GM12873 (cell line): ENCODE measurements around the gene TGFB1.
A peak's percentile ranks its signal among the peaks of the same experiment; 100 is the strongest.

Experiments used
- TF ChIP-seq, protein P1 (sequence below): IDR thresholded peaks from 2 replicates; pipeline ENCODE4 v1.5.1; 2012; ENCODE audit warnings: low read depth, mild to moderate bottlenecking, moderate library complexity, low read length, control low read depth; ENCODE audit not compliant: insufficient read depth; ENCODE audit errors: missing control alignments

The TGFB1 gene

DNA sequence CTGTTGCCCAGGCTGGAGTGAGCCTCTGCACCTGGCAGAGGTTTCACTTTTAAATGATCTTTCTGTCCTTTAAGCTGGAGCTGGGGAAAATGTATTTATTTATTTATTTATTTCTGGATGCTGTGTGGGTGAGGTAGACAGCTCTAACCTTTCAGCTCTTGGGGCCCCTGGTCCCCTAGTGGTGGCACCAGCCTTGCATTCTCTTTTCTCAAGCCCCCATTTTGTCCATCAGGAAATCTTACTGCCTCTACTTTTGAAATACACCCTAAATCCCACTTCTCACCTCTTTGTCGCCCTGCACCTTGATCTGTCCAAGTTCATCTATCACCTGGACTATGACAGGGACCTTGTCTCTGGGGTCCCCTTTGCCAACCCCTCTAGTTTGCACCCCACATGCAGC lies 12.4 kb upstream of the TGFB1 start:
- TF ChIP-seq, protein P1, sequence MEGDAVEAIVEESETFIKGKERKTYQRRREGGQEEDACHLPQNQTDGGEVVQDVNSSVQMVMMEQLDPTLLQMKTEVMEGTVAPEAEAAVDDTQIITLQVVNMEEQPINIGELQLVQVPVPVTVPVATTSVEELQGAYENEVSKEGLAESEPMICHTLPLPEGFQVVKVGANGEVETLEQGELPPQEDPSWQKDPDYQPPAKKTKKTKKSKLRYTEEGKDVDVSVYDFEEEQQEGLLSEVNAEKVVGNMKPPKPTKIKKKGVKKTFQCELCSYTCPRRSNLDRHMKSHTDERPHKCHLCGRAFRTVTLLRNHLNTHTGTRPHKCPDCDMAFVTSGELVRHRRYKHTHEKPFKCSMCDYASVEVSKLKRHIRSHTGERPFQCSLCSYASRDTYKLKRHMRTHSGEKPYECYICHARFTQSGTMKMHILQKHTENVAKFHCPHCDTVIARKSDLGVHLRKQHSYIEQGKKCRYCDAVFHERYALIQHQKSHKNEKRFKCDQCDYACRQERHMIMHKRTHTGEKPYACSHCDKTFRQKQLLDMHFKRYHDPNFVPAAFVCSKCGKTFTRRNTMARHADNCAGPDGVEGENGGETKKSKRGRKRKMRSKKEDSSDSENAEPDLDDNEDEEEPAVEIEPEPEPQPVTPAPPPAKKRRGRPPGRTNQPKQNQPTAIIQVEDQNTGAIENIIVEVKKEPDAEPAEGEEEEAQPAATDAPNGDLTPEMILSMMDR, result peak; percentile 66

DNA sequence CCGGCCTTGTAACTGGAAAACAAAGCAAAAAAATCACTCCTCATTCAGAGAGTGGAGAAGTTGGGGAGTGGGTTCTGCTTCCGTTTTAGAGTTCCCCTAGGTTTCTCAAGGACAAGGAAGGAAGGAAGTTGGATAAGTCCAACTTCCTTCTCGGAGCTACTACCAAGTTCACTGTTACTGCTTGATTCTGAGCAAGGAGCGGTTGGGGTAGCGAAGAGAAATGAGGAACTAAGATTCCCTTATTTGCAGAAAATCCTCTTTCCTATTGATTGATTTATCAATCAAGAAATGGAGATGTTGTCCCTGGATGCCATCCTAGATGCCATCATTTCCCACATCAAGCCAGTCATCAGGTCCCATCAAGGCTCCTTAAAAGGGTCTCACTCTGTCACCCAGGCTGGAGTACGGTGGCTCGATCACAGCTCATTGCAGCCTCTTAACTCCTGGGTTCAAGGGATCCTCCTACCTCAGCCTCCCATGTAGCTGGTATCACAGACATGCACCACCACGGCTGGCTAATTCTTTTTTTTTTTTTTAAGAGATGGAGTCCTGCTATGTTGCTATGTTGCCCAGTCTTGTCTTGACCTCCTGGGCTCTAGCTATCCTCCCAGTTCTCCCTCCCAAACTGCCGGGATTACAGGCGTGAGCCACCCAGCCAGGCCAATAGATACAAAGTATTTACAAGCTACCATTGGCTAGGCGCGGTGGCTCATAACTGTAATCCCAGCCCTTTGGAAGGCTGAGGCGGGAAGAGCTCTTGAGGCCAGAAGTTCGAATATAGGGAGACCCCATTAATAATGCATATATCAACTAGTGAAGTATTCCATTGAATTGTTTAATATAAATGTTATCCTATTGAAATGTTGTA lies 11.0 kb upstream of the TGFB1 start:
- TF ChIP-seq, protein P1, result no peak

DNA sequence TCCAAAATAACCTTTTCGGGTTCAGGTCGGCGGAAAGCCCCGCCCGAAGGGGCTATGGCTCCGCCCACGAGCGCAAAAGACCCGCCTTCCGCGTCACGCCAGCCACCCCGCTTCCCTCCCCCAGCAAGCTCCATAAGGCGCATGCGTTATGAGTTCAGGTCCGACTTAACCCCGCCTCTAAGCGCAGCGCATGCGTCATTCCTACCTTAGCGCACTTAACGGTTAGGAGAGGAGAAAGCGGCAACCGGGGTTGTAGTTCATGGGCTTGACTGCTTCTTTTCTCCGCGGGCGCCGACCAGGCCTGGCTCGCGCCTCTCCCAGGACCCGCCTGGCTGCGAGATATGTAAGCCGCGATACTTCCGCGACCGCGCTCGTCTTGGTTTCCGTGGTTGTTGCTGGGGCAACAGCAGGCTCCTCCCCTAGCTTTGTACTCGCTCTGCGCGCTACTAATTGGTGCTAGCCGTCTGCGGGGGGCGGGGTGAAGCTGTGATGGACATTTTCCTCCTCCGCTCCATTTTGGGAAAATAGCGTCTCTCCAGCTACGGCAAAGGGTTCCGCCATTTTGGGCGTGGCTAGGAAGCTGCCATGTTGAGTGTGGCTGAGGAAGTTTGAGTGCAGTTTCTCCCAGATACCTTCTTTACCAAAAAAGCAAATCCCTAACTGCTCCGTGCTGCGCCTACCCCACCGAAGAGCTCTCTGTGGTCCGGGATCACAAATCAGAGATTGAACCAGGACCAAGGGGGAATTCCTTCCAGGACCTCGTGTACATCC lies 10.2 kb upstream of the TGFB1 start, which contains the start of gene B9D2:
Gene B9D2 (minus strand): TSS at position 397 of the 771 bp plus-strand sequence. CDS start 630 bp downstream, outside the sequence.
- TF ChIP-seq, protein P1, result no peak

DNA sequence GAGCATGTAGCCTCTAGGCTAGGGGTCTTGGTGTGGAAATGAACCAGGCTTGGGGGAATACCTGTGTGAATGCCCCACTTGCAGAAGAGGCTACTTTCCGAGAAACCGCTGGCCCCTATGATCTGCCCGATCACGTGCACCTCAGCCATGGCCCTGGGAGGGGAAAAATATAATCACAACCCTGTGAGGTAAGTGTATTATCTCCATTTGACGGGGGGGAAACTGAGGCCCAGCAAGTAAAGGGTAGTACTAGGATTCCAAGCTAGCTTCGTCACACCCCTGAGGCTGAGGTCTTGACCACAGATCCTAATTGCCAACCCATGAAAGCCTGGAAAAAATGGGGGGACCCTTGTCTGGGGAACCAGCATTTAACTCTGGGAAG lies 9.6 kb upstream of the TGFB1 start:
- TF ChIP-seq, protein P1, result no peak

DNA sequence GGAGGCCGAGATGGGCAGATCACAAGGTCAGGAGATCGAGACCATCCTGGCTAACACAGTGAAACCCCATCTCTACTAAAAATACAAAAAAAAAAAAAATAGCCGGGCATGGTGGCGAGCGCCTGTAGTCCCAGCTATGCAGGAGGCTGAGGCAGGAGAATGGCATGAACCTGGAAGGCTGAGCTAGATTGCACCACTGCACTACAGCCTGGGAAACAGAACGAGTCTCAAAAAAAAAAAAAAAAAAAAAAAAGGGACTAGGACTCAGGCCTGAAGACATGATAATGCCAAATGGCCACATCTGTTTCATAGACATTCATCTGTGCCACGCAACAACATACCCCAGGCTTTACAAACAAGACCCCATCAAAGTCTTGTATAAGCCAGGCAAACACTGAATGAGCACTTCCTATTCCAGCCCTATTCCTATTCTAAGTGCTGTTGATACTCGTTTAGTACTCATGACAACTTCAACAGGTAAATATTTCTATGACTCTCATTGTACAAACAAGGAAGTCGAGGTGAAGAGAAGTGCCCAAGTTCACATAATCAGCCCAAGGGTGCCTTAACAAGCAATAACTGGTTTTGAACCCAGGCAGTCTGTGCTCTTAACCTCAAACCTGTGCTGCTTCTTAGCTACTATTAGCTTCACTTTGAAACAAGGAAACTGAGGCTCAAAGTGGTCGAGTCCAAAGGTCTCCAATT lies 8.6 kb upstream of the TGFB1 start:
- TF ChIP-seq, protein P1, result no peak

DNA sequence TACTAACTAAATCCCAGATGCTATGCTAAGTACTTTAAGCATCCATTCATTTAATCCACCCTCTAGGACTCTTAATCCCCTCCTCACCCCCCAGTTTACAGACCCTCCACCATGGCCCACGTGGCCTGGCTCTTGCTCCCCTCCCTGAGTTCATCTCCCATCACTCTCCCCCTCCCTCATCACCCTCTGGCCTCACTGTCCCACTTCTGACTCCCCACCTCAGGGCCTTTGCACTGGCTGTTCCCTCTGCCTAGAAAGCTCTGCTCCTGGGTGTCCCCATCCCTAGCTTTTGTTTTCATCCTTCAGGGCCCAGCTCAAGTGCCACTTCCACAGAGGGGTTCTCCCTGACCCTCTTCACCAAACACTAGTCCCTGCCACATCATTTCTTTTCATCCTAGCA lies 6.0 kb upstream of the TGFB1 start:
- TF ChIP-seq, protein P1, result no peak

DNA sequence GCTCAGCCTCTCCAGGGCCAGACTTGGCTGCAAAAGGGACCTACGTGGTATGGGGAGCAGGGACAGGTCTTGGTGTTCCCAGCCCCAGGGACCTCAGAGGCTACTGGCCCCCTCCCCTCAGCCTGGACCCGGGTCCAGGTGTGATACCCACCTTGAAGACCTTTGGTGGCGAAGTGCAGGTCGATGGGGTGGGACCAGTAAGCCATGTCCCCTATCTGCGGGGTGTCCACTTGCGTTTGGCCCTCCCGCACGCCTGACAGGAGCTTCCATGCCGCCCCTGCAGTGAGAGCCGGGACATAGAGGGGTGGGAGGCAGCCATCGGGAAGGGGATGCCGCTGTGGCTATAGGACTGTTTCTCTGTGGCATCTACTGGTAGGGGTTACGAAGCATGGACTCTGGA lies 4.0 kb upstream of the TGFB1 start:
- TF ChIP-seq, protein P1, result no peak
